Measurements from ENCODE around the gene RNF149. TPM values are rescaled to one million over a fixed set of nuclear protein-coding genes. Genes with fewer than 3 reads are reported as not detected.

Gene RNF149
- total and polyA plus RNA-seq, 9 of the 15 experiments (the other 6 are each of a cell fraction or from before 2014, with no cell fraction given): 9.0 to 31.5 (median 22.8) TPM

GRCh38 chr2:101252408-101253012 is 56.0 kb downstream of the RNF149 start, which contains the start of gene CNOT11 (continued):
- TF ChIP-seq ZBTB11 (CRISPR knock-in tag; IDR thresholded peaks at IDR 0.05) (peak in 1 of 3 experiments; percentile 91; a peak in 3 of 6 replicates), TEAD1 (CRISPR knock-in tag; IDR thresholded peaks at IDR 0.05) (peak in 1 of 2 experiments; percentile 84; a peak in 1 of 4 replicates), ETS1 (conservative IDR thresholded peaks at IDR 0.05; ENCODE audit: control insufficient read depth, low read depth, low read length) (0 out of 2 replicates have a peak, but pooled peaks have one; percentile 16), NRF1 (conservative IDR thresholded peaks at IDR 0.05 in 1 of 2, IDR thresholded peaks at IDR 0.05 in 1 of 2) (peak; percentile 92 to 93), PHF21A (IDR thresholded peaks at IDR 0.05; ENCODE audit: borderline replicate concordance, low read depth) (peak; percentile 61; the same call in 1 of the 2 replicates), ESRRB (CRISPR knock-in tag; IDR thresholded peaks at IDR 0.05; ENCODE audit: borderline replicate concordance) (no peak), MBD1 (CRISPR knock-in tag; IDR thresholded peaks at IDR 0.05) (no peak), FOXK2 (conservative IDR thresholded peaks at IDR 0.05 in 1 of 2, IDR thresholded peaks at IDR 0.05 in 1 of 2; ENCODE audit: low read depth in 2 of 2) (peak; percentile 34 to 84; a peak in 3 of 4 replicates), HCFC1 (IDR thresholded peaks at IDR 0.05; ENCODE audit: low read depth, low read length) (peak; percentile 54; the same call in 1 of the 2 replicates), HMGXB4 (CRISPR knock-in tag; IDR thresholded peaks at IDR 0.05) (peak; percentile 75), DACH1 (IDR thresholded peaks at IDR 0.05; ENCODE audit: partially characterized antibody) (peak; percentile 19), ASH1L (IDR thresholded peaks at IDR 0.05; ENCODE audit: borderline replicate concordance, low read depth, partially characterized antibody) (no peak), C11orf30 (IDR thresholded peaks at IDR 0.05; ENCODE audit: low read depth) (peak; percentile 52), EP400 (IDR thresholded peaks at IDR 0.05) (peak; percentile 65), ZNF277 (CRISPR knock-in tag; IDR thresholded peaks at IDR 0.05; ENCODE audit: borderline replicate concordance) (no peak), CSDE1 (IDR thresholded peaks at IDR 0.05) (no peak)
